Measurements from ENCODE around the gene RPS8.

RPS8 gene

GRCh38 chr1:44799770-44800584 is 24.6 kb downstream of the RPS8 start, which contains the start of gene PLK3:
Gene PLK3, plus strand, starts transcription at chr1:44800377. Its CDS starts 87 bp downstream, at chr1:44800464.
- H3K79me2 ChIP-seq (ENCODE audit: low read length) = peaks cover 5% of the 10 kb centered on the region; the same call in 1 of the 2 replicates
- peak within 1 kb of the TSS; percentile 81 for H3K4me3 ChIP-seq (ENCODE audit: low read length)
- no peaks in the 10 kb centered on the region for H3K9me3 ChIP-seq (replicated peaks; ENCODE audit: insufficient read depth, low read length)
- H2AFZ ChIP-seq (ENCODE audit: low read length) = peak within 1 kb of the TSS; percentile 86
- H4K20me1 ChIP-seq (ENCODE audit: insufficient read depth, low read length) = no peaks in the 10 kb centered on the region
- peak within 1 kb of the TSS; percentile 82 for H3K27ac ChIP-seq (ENCODE audit: low read length)
- H3F3A ChIP-seq (ENCODE audit: insufficient read depth, low read length) = peaks cover 5% of the 10 kb centered on the region; the same call in 1 of the 2 replicates
- peak within 1 kb of the TSS; percentile 72 for H3K9ac ChIP-seq (ENCODE audit: low read length)
- no peaks in the 10 kb centered on the region for H3K9me2 ChIP-seq (replicated peaks; ENCODE audit: insufficient read depth, low read length)
- H3K4me2 ChIP-seq (ENCODE audit: low read depth, low read length) = peak within 1 kb of the TSS; percentile 98
- TF ChIP-seq EZH2 (optimal IDR thresholded peaks at IDR 0.05; ENCODE audit: low read depth, low read length) (no peak), CTCF (IDR thresholded peaks at IDR 0.05; ENCODE audit: low read length) (peak; percentile 87)
- H3K27me3 ChIP-seq (replicated peaks; ENCODE audit: insufficient read depth, low read length) = no peaks in the 10 kb centered on the region
- H3K36me3 ChIP-seq (replicated peaks; ENCODE audit: insufficient read depth, low read length) = no peaks in the 10 kb centered on the region
- peaks cover 4% of the 10 kb centered on the region; the same call in 1 of the 2 replicates for H3K4me1 ChIP-seq (ENCODE audit: low read length)
- DNase-seq = peak; percentile 97

GRCh38 chr1:44801491-44802305 is 26.4 kb downstream of the RPS8 start:
- Histone ChIP-seq H3K79me2 (ENCODE audit: low read length) (peaks cover 5% of the 10 kb centered on the region; the same call in 1 of the 2 replicates), H3K4me1 (ENCODE audit: low read length) (peaks cover 4% of the 10 kb centered on the region; the same call in 1 of the 2 replicates), H3K9me2 (replicated peaks; ENCODE audit: insufficient read depth, low read length) (no peaks in the 10 kb centered on the region), H3K4me3 (ENCODE audit: low read length) (no peak overlapping the region), H3K36me3 (replicated peaks; ENCODE audit: insufficient read depth, low read length) (no peaks in the 10 kb centered on the region), H3K9me3 (replicated peaks; ENCODE audit: insufficient read depth, low read length) (no peaks in the 10 kb centered on the region), H3K9ac (ENCODE audit: low read length) (no peak overlapping the region), H4K20me1 (ENCODE audit: insufficient read depth, low read length) (no peaks in the 10 kb centered on the region), H3F3A (ENCODE audit: insufficient read depth, low read length) (peaks cover 5% of the 10 kb centered on the region; the same call in 1 of the 2 replicates), H3K27ac (ENCODE audit: low read length) (no peak overlapping the region), H3K27me3 (replicated peaks; ENCODE audit: insufficient read depth, low read length) (no peaks in the 10 kb centered on the region), H3K4me2 (ENCODE audit: low read depth, low read length) (no peak overlapping the region), H2AFZ (ENCODE audit: low read length) (no peak overlapping the region)
- TF ChIP-seq CTCF (IDR thresholded peaks at IDR 0.05; ENCODE audit: low read length) = no peak
- TF ChIP-seq EZH2 (optimal IDR thresholded peaks at IDR 0.05; ENCODE audit: low read depth, low read length) = no peak
- TF ChIP-seq EZH2phosphoT487 (IDR thresholded peaks at IDR 0.05; ENCODE audit: low read length) = no peak
- DNase-seq = no peak

GRCh38 chr1:44802306-44803061 is 27.1 kb downstream of the RPS8 start:
- H3K27ac ChIP-seq (ENCODE audit: low read length) = no peak overlapping the region
- no peaks in the 10 kb centered on the region for H3K27me3 ChIP-seq (replicated peaks; ENCODE audit: insufficient read depth, low read length)
- H3K4me2 ChIP-seq (ENCODE audit: low read depth, low read length) = no peak overlapping the region
- no peaks in the 10 kb centered on the region for H3K36me3 ChIP-seq (replicated peaks; ENCODE audit: insufficient read depth, low read length)
- peaks cover 5% of the 10 kb centered on the region; the same call in 1 of the 2 replicates for H3K79me2 ChIP-seq (ENCODE audit: low read length)
- peaks cover 4% of the 10 kb centered on the region; the same call in 1 of the 2 replicates for H3K4me1 ChIP-seq (ENCODE audit: low read length)
- H3K4me3 ChIP-seq (ENCODE audit: low read length) = no peak overlapping the region
- H3K9me2 ChIP-seq (replicated peaks; ENCODE audit: insufficient read depth, low read length) = no peaks in the 10 kb centered on the region
- H3F3A ChIP-seq (ENCODE audit: insufficient read depth, low read length) = peaks cover 5% of the 10 kb centered on the region; the same call in 1 of the 2 replicates
- TF ChIP-seq EZH2phosphoT487 (IDR thresholded peaks at IDR 0.05; ENCODE audit: low read length) (no peak), CTCF (IDR thresholded peaks at IDR 0.05; ENCODE audit: low read length) (no peak), EZH2 (optimal IDR thresholded peaks at IDR 0.05; ENCODE audit: low read depth, low read length) (no peak)
- H3K9me3 ChIP-seq (replicated peaks; ENCODE audit: insufficient read depth, low read length) = no peaks in the 10 kb centered on the region
- H2AFZ ChIP-seq (ENCODE audit: low read length) = no peak overlapping the region
- H3K9ac ChIP-seq (ENCODE audit: low read length) = no peak overlapping the region
- H4K20me1 ChIP-seq (ENCODE audit: insufficient read depth, low read length) = no peaks in the 10 kb centered on the region
- no peak for DNase-seq

Data from MM.1S (cell line).